Stimulated activated CD4-positive, alpha-beta T cell treated with anti-CD3 and anti-CD28 coated beads, Interleukin-15, amount 100 ng/mL, for 48 hours (primary cell): Measurements from ENCODE around the gene KCNH6.

Source experiments
- DNase-seq, 2 donors: peaks; one replicate each; pipeline ENCODE4 v3.0.0-alpha.2; 2020; ENCODE audit warnings: low read depth in 2 of 2

KCNH6 gene

DNA sequence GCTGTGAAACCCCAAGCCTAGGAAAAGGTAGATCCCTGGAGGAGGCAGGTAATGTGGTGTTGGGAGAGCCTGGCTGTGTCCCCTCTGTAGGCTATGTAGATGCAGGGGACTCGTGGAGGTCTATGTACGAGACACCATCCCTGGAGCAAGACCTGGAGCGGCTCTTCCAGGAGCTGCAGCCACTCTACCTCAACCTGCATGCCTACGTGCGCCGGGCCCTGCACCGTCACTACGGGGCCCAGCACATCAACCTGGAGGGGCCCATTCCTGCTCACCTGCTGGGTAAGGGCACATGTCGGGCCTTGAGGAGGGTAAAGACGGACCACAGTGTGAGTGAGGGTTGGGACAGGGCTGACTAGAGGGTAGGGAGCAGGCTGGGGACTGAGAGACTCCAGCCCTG lies 34.3 kb upstream of the KCNH6 start:
- DNase-seq = no peak

DNA sequence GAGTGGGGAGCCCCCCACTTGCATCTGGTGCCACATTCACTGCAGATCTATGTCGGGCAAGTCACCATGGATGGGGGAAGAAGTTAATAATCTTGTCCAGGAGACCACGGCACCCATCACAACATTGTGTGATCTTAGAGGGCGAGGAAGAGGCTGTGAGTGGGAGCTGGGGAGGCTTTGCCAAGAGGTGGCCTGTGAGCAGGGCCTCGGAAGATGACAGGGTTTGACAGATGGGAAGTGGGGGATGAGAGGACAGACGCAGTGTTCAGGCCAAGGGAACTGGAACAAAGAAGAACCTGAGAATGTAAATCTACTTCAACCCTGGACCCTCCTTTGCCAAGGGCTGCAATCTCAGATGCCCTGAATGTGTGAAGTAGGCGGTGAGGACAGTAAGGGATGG lies 33.9 kb upstream of the KCNH6 start:
- DNase-seq = no peak

DNA sequence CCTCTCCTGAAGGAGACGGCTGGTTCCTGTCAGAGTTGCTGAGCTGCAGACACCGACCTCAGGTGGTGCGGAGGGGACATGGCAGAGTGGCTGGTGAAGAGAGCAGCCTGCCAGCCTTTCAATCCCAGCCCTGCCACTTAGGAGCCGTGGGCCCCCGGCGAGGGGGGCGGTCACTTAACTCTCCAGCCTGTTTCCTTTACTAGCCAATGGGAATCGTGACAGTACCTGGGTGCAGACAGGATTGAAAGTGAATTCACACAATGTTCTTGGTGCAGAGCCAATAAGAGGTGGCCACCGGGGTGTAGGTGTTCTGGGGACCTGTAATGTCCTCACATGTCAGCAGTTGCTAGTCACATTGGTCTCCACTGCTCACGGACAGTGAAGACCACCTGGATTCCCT lies 32.8 kb upstream of the KCNH6 start:
- DNase-seq = no peak

DNA sequence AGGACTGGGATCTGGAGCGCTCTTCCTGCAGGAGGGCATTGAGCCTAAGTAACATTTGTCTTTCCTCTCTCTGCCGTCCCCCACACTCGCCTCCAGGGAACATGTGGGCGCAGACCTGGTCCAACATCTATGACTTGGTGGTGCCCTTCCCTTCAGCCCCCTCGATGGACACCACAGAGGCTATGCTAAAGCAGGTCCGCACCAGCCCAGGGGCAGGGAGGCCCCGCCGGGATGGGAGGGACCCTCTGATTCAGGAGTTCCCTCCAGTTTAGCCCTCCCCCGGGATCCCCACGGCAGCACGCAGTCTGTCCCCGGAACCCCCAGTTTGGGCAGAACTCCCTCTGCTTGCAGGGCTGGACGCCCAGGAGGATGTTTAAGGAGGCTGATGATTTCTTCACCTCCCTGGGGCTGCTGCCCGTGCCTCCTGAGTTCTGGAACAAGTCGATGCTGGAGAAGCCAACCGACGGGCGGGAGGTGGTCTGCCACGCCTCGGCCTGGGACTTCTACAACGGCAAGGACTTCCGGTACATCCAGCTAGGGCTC lies 32.2 kb upstream of the KCNH6 start:
- DNase-seq = no peak

DNA sequence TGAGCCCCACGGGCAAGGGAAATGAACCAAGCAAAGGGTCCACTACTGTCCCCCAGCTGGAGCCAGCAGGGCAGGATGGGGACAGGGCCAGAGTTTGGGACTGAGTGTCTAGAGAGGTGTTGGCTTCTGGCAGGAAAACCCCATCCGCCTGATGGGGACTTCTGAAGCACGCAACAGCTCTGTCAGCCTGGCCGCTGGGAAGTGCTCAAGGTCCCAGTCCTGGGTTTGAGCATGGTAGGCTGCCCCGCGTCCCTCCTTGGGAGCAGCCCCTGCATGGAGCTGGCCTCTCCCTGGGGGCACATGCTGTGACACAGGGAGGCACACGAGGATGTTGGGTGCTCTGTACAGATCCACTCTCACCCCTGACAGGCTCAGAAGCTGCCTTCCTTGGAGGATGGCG lies 31.7 kb upstream of the KCNH6 start:
- no peak for DNase-seq

DNA sequence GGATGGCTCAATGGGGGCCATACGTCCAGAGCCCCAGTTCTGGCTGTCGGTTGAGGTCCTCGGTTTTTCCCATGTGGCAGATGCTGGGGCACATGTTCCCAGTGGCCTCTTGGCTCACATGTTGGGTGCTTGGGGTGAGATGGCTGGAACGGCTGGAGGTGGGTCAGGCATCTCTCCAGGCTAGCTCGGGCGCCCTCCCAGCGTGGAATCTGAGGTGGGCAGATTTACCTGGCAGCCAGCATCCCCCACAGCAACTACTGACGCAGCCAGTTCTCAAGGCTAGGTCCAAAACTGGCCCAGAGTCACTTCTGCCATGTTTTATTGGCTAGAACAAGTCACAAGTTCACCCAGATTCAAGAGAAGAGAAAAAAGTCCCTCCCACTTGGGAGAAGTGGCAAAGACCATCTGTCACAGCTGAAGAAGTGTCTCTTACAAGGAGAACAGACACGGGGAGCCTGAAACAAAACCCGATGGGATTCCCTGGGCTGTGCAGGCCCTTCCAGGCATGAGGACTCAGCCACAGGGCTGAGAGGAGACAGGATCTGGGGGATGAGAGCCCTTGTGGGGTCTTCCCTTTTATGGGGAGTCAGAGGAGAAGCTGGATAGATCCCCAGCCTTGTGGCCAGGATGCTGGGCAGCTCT lies 31.1 kb upstream of the KCNH6 start:
- no peak for DNase-seq

DNA sequence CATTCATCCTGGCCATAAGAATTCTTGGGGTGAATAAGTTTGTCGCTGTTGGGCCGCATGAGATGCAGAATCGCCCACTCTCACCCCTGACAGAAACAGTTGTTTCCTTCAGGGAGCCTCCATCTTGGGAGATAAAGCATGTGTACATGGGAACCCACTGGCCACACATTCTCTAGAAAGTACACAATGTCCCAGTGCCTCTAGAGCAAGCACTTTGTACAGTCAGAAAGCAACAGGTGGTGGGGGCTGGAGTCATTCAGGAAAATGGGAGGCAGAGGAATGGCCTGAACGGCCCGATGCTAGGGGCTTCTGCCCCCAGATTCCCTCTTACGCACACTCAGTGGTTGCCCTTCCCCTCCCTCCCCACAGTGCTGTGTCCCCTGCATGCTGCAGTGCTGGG lies 30.2 kb upstream of the KCNH6 start:
- DNase-seq = no peak

DNA sequence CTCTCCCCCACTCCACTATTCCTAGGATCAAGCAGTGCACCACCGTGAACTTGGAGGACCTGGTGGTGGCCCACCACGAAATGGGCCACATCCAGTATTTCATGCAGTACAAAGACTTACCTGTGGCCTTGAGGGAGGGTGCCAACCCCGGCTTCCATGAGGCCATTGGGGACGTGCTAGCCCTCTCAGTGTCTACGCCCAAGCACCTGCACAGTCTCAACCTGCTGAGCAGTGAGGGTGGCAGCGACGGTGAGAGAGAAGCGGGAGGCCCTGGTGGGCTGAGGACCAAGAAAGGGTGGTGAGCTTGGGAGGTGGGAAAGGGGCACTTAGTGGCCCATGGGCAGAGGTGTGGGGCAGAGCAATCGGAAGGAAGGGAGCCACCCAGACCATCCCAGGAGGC lies 29.7 kb upstream of the KCNH6 start:
- DNase-seq = no peak

DNA sequence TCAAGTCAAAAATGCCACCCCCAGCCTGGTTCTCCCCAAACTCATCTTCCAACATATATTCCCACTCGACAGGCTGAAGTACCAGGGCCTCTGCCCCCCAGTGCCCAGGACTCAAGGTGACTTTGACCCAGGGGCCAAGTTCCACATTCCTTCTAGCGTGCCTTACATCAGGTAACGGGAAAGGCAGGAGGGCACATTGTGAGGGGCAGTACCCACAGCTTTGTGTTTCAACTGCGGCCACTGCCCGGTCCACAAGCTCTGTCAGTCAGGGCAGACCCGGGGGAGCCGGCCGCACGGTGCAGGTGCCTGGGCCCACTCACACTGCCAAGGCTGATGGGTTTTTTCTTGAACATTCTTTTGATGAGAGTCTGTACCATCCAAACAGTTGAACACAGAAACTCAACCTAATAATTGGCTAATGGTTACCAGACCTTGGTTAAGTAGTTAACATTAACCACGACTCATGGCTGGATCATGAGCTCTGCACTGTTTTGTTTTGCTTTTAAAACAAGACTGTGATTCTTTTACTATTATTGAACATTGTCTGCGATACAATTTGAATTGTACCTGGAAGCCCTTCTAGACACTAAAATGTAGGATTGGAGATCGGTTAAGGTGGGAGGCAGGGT lies 28.7 kb upstream of the KCNH6 start:
- DNase-seq = no peak

DNA sequence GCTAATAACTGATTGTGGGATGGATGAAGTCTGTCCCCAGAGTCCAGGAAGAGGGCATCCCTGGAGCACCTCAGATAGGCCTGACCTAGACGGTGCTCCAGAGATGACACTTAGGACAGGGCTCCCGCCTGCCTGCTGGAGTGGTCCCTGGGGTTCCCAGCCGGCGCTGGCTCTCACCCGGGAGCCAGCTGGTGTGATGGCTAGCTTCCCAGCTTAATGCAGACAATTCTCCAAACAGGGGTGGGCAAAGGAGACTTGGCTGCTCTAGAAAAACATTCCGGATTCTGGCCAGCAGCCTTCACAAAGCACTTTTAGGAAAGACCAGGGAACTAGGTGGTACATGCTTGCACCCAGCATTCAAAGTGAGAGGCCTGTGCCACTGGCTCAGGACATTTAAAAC lies 27.7 kb upstream of the KCNH6 start:
- no peak for DNase-seq

DNA sequence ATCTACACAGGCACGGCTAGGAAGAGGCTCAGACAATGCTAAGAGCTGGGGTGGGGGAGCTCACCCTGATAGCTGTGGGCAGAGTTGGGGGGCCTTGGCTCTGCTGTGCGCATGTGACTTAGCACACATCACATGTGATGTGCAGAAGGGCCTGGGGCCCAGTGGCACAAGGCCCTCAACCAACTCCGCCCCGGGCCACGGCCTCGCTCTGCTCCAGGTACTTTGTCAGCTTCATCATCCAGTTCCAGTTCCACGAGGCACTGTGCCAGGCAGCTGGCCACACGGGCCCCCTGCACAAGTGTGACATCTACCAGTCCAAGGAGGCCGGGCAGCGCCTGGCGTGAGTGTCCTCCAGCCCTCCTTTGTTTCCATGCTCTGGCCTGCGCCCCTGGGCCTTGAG lies 27.0 kb upstream of the KCNH6 start:
- no peak for DNase-seq

DNA sequence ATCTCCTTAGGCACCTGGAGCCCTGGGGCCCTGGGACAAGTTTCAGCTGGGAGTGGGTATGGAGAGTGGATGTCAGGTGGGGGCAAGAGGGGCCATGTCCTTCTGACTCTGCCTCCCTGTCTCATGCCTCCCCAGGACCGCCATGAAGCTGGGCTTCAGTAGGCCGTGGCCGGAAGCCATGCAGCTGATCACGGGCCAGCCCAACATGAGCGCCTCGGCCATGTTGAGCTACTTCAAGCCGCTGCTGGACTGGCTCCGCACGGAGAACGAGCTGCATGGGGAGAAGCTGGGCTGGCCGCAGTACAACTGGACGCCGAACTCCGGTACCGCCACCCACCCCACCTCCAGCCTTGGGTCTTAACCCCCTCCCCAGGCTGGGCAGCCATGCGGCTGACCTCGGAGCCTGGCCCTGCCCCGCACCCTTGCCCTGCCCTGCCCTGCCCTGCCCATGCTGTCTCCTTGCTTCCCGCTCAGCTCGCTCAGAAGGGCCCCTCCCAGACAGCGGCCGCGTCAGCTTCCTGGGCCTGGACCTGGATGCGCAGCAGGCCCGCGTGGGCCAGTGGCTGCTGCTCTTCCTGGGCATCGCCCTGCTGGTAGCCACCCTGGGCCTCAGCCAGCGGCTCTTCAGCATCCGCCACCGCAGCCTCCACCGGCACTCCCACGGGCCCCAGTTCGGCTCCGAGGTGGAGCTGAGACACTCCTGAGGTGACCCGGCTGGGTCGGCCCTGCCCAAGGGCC lies 26.3 kb upstream of the KCNH6 start:
- DNase-seq = no peak

DNA sequence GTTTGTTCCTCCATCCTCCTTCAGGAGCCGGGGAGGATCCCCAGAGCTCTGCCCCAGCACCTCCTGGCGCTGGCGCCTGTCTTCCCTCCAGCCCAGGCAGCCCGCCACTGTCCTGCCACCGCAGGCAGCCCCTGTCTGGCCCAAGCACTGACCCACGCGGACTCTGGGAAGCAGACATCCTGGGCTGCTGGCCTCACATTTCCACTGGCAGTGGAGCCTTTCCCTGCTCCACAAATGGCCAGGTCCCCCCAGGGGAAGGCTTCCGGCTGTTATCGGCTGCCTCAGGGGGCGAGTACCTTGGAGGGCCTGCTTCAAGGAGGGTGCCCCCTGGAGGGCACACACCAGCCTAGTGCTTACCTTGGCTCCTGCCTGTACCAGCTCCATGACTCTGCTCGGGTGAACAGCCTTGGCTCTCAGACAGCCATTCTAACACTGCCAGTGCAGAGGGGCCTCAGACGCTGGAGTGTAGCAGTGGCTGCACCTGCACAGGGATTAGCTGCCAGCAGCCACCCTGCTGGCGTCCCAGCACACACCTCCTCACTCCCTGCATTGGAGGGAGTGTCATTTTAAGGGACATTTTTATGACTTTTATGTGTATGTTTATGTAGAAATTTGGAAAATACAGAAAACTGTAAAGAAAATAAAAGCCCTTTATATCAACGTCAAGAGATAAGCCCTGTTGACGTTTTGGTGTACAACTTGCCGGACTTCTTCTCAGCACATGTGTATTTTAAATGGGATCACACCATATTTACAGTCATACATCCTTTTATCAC lies 25.3 kb upstream of the KCNH6 start:
- no peak for DNase-seq

DNA sequence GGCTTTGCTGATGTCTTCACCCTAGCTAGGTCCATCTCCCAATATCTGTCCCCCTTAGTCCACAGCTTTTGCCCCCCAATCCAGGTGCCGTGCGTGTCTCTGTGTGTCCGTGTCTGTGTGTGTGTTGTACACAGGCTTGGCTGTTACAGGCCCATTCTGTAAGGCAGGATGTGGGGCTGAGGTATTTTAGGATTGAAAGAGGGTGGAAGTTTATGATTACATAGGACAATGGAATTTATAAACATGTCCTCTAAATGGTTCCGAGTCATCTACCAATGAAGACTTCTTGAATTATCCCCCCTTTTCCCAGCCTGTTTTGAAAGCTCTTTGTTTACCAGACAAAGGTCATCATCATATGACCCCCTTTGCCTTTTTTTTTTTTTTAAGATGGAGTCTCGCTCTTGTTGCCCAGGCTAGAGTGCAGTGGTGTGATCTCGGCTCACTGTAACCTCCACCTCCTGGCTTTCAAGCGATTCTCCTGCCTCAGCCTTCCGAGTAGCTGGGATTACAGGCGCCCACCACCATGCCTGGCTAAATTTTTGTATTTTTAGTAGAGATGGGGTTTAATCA lies 24.4 kb upstream of the KCNH6 start:
- no peak for DNase-seq

DNA sequence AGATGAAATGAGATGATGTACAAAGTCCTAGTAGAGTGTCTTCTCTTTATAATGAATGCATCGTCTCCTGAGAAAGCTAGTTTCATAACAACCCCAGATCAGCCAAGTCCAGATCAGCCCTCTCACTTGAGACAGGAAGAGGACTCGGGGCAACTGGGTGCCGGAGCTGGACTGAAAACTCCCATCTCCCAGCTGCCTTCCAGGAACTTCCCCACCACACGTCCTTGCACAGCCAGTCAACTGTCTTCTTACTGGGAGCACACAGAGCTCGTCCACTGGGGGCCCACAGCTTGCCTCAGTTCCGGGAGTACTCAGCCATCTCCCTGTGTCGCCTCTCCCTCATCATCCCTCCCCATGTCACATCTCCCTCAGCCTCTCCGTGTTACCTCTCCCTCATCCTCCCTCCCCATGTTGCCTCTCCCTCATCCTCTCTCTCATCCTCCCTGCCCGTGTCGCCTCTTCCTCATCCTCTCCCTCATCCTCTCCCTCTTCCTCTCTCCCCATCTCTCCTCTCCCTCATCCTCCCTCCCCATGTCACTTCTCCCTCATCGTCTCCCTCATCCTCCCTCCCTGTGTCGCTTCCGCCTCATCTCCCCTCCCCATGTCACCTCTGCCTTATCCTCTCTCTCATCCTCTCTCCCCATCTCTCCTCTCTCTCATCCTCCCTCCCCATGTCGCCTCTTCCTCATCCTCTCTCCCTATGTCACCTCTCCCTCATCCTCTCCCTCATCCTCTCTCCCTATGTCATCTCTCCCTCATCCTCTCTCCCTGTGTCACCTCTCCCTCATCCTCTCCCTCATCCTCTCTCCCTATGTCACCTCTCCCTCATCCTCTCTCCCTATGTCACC lies 22.4 kb upstream of the KCNH6 start:
- DNase-seq = no peak

DNA sequence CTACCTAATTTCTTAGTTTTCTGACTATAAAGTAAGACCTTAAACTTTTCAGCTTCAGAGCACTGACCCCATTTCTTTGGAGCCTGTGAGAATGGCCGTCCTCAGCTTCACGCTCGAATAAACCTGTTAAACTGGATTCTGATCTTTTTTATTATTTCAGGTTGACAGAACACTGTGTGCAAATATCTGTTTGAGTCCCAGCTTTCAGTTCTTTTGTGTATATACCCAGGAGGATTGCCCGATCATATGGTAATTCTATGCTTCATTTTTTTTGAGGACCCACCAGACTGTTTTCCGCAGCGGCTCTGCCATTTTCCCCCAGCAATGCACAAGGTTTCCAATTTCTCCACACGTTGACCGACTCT lies 19.8 kb upstream of the KCNH6 start:
- DNase-seq = no peak

DNA sequence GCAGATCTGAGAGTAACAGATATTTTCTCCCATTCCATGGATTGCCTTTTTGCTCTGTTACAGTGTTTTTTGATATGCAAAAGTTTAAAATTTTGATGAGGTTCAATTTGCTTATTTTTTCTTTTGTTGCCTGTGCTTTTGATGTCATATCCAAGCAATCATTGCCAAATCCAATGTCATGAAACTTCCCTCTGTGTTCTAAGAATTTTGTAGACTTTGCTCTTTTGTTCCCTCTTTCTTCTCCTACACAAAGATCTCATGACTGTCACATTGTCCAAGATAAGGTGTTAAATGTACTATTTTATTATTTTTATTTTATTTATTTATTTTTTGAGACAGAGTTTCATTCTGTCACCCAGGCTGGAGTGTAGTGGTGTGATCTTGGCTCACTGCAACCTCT lies 18.9 kb upstream of the KCNH6 start:
- no peak for DNase-seq

DNA sequence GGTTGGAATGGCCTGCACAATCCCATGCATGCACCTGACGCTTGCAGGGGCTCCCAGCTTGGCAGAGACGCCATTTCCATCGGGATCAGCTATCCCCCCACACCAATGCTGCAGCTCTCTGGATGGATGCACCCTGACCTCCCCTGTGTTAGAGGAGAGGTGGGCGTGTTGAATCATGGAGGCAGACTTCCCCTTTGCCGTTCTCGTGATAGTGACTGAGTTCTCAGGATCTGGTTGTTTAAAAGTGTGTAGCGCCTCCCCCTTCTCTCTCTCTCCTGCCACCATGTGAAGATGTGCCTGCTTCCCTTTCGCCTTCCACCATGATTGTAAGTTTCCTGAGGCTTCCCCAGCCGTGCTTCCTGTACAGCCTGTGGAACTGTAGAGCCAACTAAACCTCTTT lies 17.8 kb upstream of the KCNH6 start:
- no peak for DNase-seq

DNA sequence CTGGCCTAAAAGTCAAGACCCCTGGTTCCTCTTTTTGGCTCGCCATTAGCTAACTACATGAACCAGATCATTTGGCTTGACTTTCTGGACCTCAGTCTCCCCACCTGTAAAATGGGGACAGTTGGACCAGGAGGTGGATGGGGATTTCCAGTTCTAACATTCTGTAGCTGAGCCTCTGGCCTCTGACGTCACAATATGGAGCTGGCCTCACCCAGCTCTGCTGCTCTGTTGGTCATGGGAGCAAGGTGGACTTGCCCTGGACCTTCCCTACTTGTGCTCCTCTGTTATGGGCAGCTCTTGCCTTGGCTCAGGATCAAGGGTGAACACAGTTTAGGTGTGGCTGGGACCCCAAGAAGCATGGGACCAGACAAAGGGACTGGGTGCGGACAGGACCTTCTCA lies 16.5 kb upstream of the KCNH6 start:
- DNase-seq = no peak

DNA sequence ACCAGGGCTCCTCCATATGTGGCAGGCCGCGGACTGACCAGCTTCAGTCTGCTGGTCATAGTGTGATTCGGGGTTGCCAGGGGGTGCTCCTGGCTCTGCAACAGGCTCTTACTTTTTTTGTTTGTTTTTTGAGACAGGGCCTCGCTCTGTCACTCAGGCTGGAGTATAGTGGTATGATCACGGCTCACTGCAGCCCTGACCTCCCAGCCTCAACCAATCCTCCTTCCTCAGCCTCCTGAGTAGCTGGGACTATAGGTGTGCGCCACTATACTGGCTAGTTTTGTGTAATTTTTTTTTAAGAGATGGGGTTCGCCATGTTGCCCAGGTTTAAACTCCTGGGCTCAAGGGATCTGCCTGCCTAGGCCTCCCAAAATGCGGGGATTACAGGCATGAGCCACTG lies 11.8 kb upstream of the KCNH6 start:
- no peak for DNase-seq

DNA sequence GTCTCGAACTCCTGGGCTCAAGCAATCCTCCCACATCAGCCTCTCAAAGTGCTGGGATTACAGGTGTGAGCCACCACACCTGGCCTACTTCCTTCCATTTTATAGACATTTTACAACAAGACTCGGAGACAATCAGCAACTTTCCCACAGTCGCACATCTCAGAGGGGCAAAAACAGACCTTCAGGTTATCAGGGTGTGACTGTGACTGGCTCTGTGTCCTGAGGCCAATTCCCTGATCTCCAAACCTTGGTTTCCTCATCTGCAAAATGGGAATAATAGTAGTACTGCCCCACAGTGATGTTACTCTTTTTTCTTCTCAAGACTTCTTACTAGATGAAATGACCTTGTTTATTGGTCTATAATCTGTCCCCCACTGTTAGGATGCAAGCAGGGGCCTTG lies 10.8 kb upstream of the KCNH6 start:
- no peak for DNase-seq
